T-helper 1 cell treated with Interleukin-12 subunit alpha and Interleukin-12 subunit beta and Interleukin-4 antibody, amounts not matched to agents 30 μg/mL and 1 μg/mL, for 36 hours (primary cell): ENCODE data around the gene EVC2.
"Not testable (repeated sequence)": the region's sequence is repeated elsewhere in the genome, so short reads cannot be mapped to it uniquely, and the experiment has no call there.

Source experiments
- H3K27ac Mint-ChIP-seq: one replicate; pipeline ENCODE4 v1.8.0; 2021; ENCODE audit warnings: mild to moderate bottlenecking, mixed read lengths
- H3K27me3 Mint-ChIP-seq: one replicate; pipeline ENCODE4 v1.8.0; 2021; ENCODE audit warnings: low read depth, mixed read lengths
- H3K36me3 Mint-ChIP-seq: one replicate; pipeline ENCODE4 v1.8.0; 2021; ENCODE audit warnings: low read depth, mixed read lengths
- H3K4me1 Mint-ChIP-seq: one replicate; pipeline ENCODE4 v1.8.0; 2021; ENCODE audit warnings: low read depth, mixed read lengths
- H3K4me3 Mint-ChIP-seq: one replicate; pipeline ENCODE4 v1.8.0; 2021; ENCODE audit warnings: mild to moderate bottlenecking, moderate library complexity, mixed read lengths
- H3K9me3 Mint-ChIP-seq: one replicate; pipeline ENCODE4 v1.8.0; 2021; ENCODE audit warnings: mixed read lengths

Gene EVC2

GRCh38 chr4:5622596-5622995, 85.8 kb downstream of the EVC2 start:
- Mint-ChIP-seq H3K27me3 (no peaks in the 10 kb centered on the region), H3K4me1 (no peaks in the 10 kb centered on the region), H3K27ac (no peak overlapping the region)

GRCh38 chr4:5619913-5620625, 88.3 kb downstream of the EVC2 start:
- Mint-ChIP-seq H3K9me3 (peaks cover 7% of the 10 kb centered on the region), H3K36me3 (no peaks in the 10 kb centered on the region), H3K27ac (no peak overlapping the region), H3K4me1 (no peaks in the 10 kb centered on the region), H3K27me3 (no peaks in the 10 kb centered on the region), H3K4me3 (no peak overlapping the region)

More at GRCh38 chr4:5622596-5622995, 85.8 kb downstream of the EVC2 start:
- no peak overlapping the region for H3K4me3 Mint-ChIP-seq
- no peaks in the 10 kb centered on the region for H3K36me3 Mint-ChIP-seq
- H3K9me3 Mint-ChIP-seq: peaks cover 10% of the 10 kb centered on the region

- Mint-ChIP-seq H3K27ac (no peak overlapping the region), H3K27me3 (no peaks in the 10 kb centered on the region), H3K4me3 (no peak overlapping the region), H3K4me1 (no peaks in the 10 kb centered on the region), H3K36me3 (no peaks in the 10 kb centered on the region), H3K9me3 (no peaks in the 10 kb centered on the region)
Observed at GRCh38 chr4:5618051-5618960, 90.1 kb downstream of the EVC2 start.

GRCh38 chr4:5616331-5616950, 91.9 kb downstream of the EVC2 start:
- no peaks in the 10 kb centered on the region for H3K4me1 Mint-ChIP-seq
- no peaks in the 10 kb centered on the region for H3K36me3 Mint-ChIP-seq
- no peak overlapping the region for H3K4me3 Mint-ChIP-seq
- no peak overlapping the region for H3K27ac Mint-ChIP-seq
- H3K9me3 Mint-ChIP-seq: no peaks in the 10 kb centered on the region
- H3K27me3 Mint-ChIP-seq: no peaks in the 10 kb centered on the region

GRCh38 chr4:5615496-5616075, 92.8 kb downstream of the EVC2 start:
- no peaks in the 10 kb centered on the region for H3K9me3 Mint-ChIP-seq
- H3K27me3 Mint-ChIP-seq: no peaks in the 10 kb centered on the region
- no peaks in the 10 kb centered on the region for H3K36me3 Mint-ChIP-seq
- no peak overlapping the region for H3K27ac Mint-ChIP-seq
- no peaks in the 10 kb centered on the region for H3K4me1 Mint-ChIP-seq
- H3K4me3 Mint-ChIP-seq: no peak overlapping the region

GRCh38 chr4:5611750-5612149, 96.6 kb downstream of the EVC2 start:
- Mint-ChIP-seq H3K27ac (no peak overlapping the region), H3K36me3 (no peaks in the 10 kb centered on the region), H3K27me3 (no peaks in the 10 kb centered on the region), H3K9me3 (no peaks in the 10 kb centered on the region), H3K4me1 (no peaks in the 10 kb centered on the region), H3K4me3 (no peak overlapping the region)

GRCh38 chr4:5609306-5610007, 98.9 kb downstream of the EVC2 start:
- no peak overlapping the region for H3K4me3 Mint-ChIP-seq
- H3K27ac Mint-ChIP-seq: no peak overlapping the region
- no peaks in the 10 kb centered on the region for H3K27me3 Mint-ChIP-seq

GRCh38 chr4:5593828-5594227, 114.5 kb downstream of the EVC2 start:
- not testable (repeated sequence) for H3K27me3 Mint-ChIP-seq, H3K27ac Mint-ChIP-seq, H3K36me3 Mint-ChIP-seq, H3K4me3 Mint-ChIP-seq, H3K4me1 Mint-ChIP-seq
- H3K9me3 Mint-ChIP-seq: peaks cover 20% of the 10 kb centered on the region

More at GRCh38 chr4:5609306-5610007, 98.9 kb downstream of the EVC2 start:
- H3K36me3 Mint-ChIP-seq: no peaks in the 10 kb centered on the region
- H3K4me1 Mint-ChIP-seq: no peaks in the 10 kb centered on the region
- H3K9me3 Mint-ChIP-seq: no peaks in the 10 kb centered on the region

GRCh38 chr4:5592272-5592671, 116.1 kb downstream of the EVC2 start:
- Mint-ChIP-seq H3K36me3 (peaks cover 1% of the 10 kb centered on the region), H3K9me3 (peaks cover 26% of the 10 kb centered on the region), H3K4me1 (no peaks in the 10 kb centered on the region), H3K27ac (no peak overlapping the region), H3K4me3 (no peak overlapping the region), H3K27me3 (no peaks in the 10 kb centered on the region)

GRCh38 chr4:5589495-5589894, 118.9 kb downstream of the EVC2 start:
- H3K4me1 Mint-ChIP-seq: no peaks in the 10 kb centered on the region
- peaks cover 18% of the 10 kb centered on the region for H3K9me3 Mint-ChIP-seq
- H3K4me3 Mint-ChIP-seq: no peak overlapping the region
- H3K36me3 Mint-ChIP-seq: peaks cover 1% of the 10 kb centered on the region
- no peak overlapping the region for H3K27ac Mint-ChIP-seq
- H3K27me3 Mint-ChIP-seq: no peaks in the 10 kb centered on the region

- no peak overlapping the region for H3K4me3 Mint-ChIP-seq
- H3K36me3 Mint-ChIP-seq: peaks cover 1% of the 10 kb centered on the region
- peaks cover 13% of the 10 kb centered on the region for H3K9me3 Mint-ChIP-seq
- H3K27ac Mint-ChIP-seq: no peak overlapping the region
- no peaks in the 10 kb centered on the region for H3K4me1 Mint-ChIP-seq
- no peaks in the 10 kb centered on the region for H3K27me3 Mint-ChIP-seq
Observed at GRCh38 chr4:5588046-5588445, 120.3 kb downstream of the EVC2 start.

GRCh38 chr4:5575941-5576340, 132.4 kb downstream of the EVC2 start:
- Mint-ChIP-seq H3K36me3 (no peaks in the 10 kb centered on the region), H3K27me3 (no peaks in the 10 kb centered on the region), H3K27ac (no peak overlapping the region), H3K4me3 (no peak overlapping the region), H3K9me3 (peaks cover 2% of the 10 kb centered on the region), H3K4me1 (no peaks in the 10 kb centered on the region)

GRCh38 chr4:5574386-5574785, 134.0 kb downstream of the EVC2 start:
- Mint-ChIP-seq H3K4me3 (no peak overlapping the region), H3K9me3 (no peaks in the 10 kb centered on the region), H3K27me3 (no peaks in the 10 kb centered on the region), H3K27ac (no peak overlapping the region), H3K4me1 (no peaks in the 10 kb centered on the region), H3K36me3 (no peaks in the 10 kb centered on the region)

GRCh38 chr4:5573965-5574364, 134.4 kb downstream of the EVC2 start:
- H3K27ac Mint-ChIP-seq: no peak overlapping the region
- H3K4me1 Mint-ChIP-seq: no peaks in the 10 kb centered on the region
- no peaks in the 10 kb centered on the region for H3K9me3 Mint-ChIP-seq
- no peaks in the 10 kb centered on the region for H3K27me3 Mint-ChIP-seq
- H3K4me3 Mint-ChIP-seq: no peak overlapping the region
- H3K36me3 Mint-ChIP-seq: no peaks in the 10 kb centered on the region
